Liver (tissue), 3 donors: ENCODE measurements around the gene YOD1.

Experiments used
- CTCF ChIP-seq: fragments of 150-350 bp; IDR thresholded peaks from 2 replicates; pipeline ENCODE4 v1.5.1; 2017; ENCODE audit warnings: improper control_type of control experiment, low read depth, low read length; ENCODE audit not compliant: missing input control
- EGR1 ChIP-seq, 2 donors: IDR thresholded peaks; 2 replicates each; pipeline ENCODE4 v1.6.1; 2016 to 2018; ENCODE audit warnings: antibody characterized with exemption in 2 of 2, low read depth in 2 of 2
- FOXA1 ChIP-seq: IDR thresholded peaks from 2 replicates; pipeline ENCODE4 v1.6.1; 2016; ENCODE audit warnings: antibody characterized with exemption
- GABPA ChIP-seq, 2 donors: IDR thresholded peaks in 1 of 2; conservative IDR thresholded peaks in 1 of 2; 2 replicates each; pipeline ENCODE4 v1.6.1; 2016; ENCODE audit warnings: antibody characterized with exemption in 2 of 2, mild to moderate bottlenecking in 1 of 2, moderate library complexity in 1 of 2
- HNF4G ChIP-seq: IDR thresholded peaks from 2 replicates; pipeline ENCODE4 v1.6.1; 2016; ENCODE audit warnings: antibody characterized with exemption
- RAD21 ChIP-seq, 2 donors: IDR thresholded peaks; 2 replicates each; pipeline ENCODE4 v1.6.1; 2016; ENCODE audit warnings: antibody characterized with exemption in 2 of 2, mild to moderate bottlenecking in 2 of 2
- REST ChIP-seq: IDR thresholded peaks from 2 replicates; pipeline ENCODE4 v1.6.1; 2016; ENCODE audit warnings: antibody characterized with exemption, mild to moderate bottlenecking
- SP1 ChIP-seq: IDR thresholded peaks from 2 replicates; pipeline ENCODE4 v1.6.1; 2018; ENCODE audit warnings: antibody characterized with exemption, mild to moderate bottlenecking
- YY1 ChIP-seq: IDR thresholded peaks from 2 replicates; pipeline ENCODE4 v1.6.1; 2016; ENCODE audit warnings: antibody characterized with exemption, mild to moderate bottlenecking
- ZBTB33 ChIP-seq: IDR thresholded peaks from 2 replicates; pipeline ENCODE4 v1.6.1; 2016; ENCODE audit warnings: antibody characterized with exemption
- donor health status: healthy.
- donor health status: healthy.

GRCh38 chr1:207091200-207091908, 40.3 kb upstream of the YOD1 start:
- TF ChIP-seq REST (no peak), CTCF (no peak), RAD21 (IDR thresholded peaks at IDR 0.05) (peak in 1 of 2 donors; percentile 30), ZBTB33 (no peak), GABPA (IDR thresholded peaks at IDR 0.05 in 1 of 2, conservative IDR thresholded peaks at IDR 0.05 in 1 of 2) (no peak), EGR1 (IDR thresholded peaks at IDR 0.05; ENCODE audit: low read depth in 2 of 2) (no peak), FOXA1 (no peak), HNF4G (no peak), YY1 (no peak), SP1 (no peak)
